GM13976 (cell line): ENCODE results near the gene BEND4.
"Not testable (repeated sequence)": the region's sequence is repeated elsewhere in the genome, so short reads cannot be mapped to it uniquely, and the experiment has no call there.

Experiments
- DNase-seq: peaks from one replicate; pipeline ENCODE4 v3.0.0; 2012; ENCODE audit warnings: low spot score
- CTCF ChIP-seq: IDR thresholded peaks from 2 replicates; pipeline ENCODE4 v1.5.1; 2012; ENCODE audit warnings: borderline replicate concordance, mild to moderate bottlenecking; ENCODE audit not compliant: insufficient read depth; ENCODE audit errors: extremely low read depth, missing control alignments, control extremely low read depth
- in situ Hi-C: fragments of 300-500 bp; cut with MboI; formaldehyde crosslinking; loops from one replicate; pipeline ENCODE4 v1.12.0; 2022; ENCODE audit warnings: low sequenced_read_pairs, mixed read lengths, inconsistent platforms; ENCODE audit not compliant: unreplicated experiment

BEND4 gene

GRCh38 chr4:42152507-42153504, at the start of gene BEND4:
TSS of gene BEND4 (minus strand) at chr4:42152655. CDS start at chr4:42152143, 512 bp downstream.
- in situ Hi-C loops = no loop called here
- DNase-seq = peak; percentile 27
- TF ChIP-seq CTCF = no peak

- no peak for TF ChIP-seq CTCF
- in situ Hi-C loops = no loop called here
- no peak for DNase-seq
Observed at GRCh38 chr4:42197341-42197740, 44.9 kb upstream of the BEND4 start.

DNA sequence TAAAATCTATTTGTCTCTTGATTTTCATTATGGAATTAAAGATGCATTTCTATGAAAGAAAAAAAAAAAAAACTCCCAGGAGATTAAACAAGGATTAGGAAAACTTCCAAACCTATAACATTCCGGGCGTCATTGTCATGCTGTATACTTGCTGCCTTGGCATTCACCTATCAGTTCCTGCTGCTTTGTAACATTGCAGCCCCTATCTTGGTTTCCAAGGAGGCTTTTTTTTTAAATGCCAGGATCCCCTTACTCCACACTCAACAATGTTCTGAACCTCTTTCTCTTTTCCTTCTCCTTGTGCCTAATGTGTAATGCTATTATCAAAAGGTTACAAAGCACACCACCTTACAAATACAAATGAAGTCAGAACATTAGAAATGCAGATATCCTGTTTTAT, 20.5 kb upstream of the BEND4 start:
- in situ Hi-C loops = no loop called here
- no peak for TF ChIP-seq CTCF
- no peak for DNase-seq

- no peak for DNase-seq
- in situ Hi-C loops = no loop called here
- TF ChIP-seq CTCF = no peak
Observed at GRCh38 chr4:42172128-42172790, 19.8 kb upstream of the BEND4 start.

- DNase-seq = peak; percentile 81
- in situ Hi-C loops = no loop called here
- no peak for TF ChIP-seq CTCF
Observed at GRCh38 chr4:42167709-42168108, 15.3 kb upstream of the BEND4 start.

DNA sequence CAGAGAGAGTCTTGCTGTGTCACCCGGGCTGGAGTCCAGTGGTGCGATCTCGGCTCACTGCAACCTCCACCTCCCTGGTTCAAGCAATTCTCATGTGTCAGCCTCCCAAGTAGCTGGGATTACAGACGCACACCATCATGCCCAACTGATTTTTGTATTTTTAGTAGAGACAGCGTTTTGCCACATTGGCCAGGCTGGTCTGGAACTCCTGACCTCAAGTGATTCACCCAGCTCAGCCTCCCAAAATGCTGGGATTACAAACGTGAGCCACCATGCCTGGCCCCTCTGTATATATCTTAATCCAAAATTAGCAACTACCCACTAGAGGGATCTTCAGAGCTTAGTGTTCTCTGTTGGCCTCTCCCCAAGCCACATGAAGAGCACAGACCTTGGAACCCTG, 13.7 kb upstream of the BEND4 start:
- DNase-seq, in situ Hi-C loops: not testable (repeated sequence)
